Caco-2 (cell line): ENCODE results near the gene WNT10A. TPM values are rescaled to one million over a fixed set of nuclear protein-coding genes. Genes with fewer than 3 reads are reported as not detected.
A peak's percentile ranks its signal among the peaks of the same experiment; 100 is the strongest.

Source experiments
- BruUV-seq: library from RNA; stranded (reverse); fragments of 400-500 nt; replicated peaks from 2 replicates; lab custom pipeline; 2021; lab: Mats Ljungman, UMichigan
- CTCF ChIA-PET: fragments of 300-600 bp; sonication (Branson Sonifier 250); formaldehyde crosslinking; loops from one replicate; lab custom pipeline; 2022; ENCODE audit warnings: antibody characterized with exemption; lab: Charles Lee
- POLR2A ChIA-PET: fragments of 300-600 bp; sonication (Branson Sonifier 250); formaldehyde crosslinking; loops from one replicate; lab custom pipeline; 2022; ENCODE audit warnings: antibody characterized with exemption; lab: Charles Lee
- DNase-seq, 2 experiments: peaks; one replicate each; pipeline versions ENCODE4 v3.0.0 to v3.0.0-alpha.2; 2020 to 2022
- H3K27me3 ChIP-seq: replicated peaks from 2 replicates; pipeline ENCODE4 v1.6.0; 2011; ENCODE audit warnings: low read length; ENCODE audit not compliant: control insufficient read depth, insufficient read depth
- H3K36me3 ChIP-seq: 2 replicates; pipeline ENCODE4 v1.5.1; 2011; ENCODE audit warnings: low read length; ENCODE audit not compliant: control insufficient read depth, insufficient read depth
- H3K4me1 ChIP-seq: fragments of 250-450 bp; sonication (Bioruptor Pico); 2 replicates; pipeline ENCODE4 v1.5.1; 2020; ENCODE audit warnings: mild to moderate bottlenecking
- H3K4me3 ChIP-seq: 2 replicates; pipeline ENCODE4 v1.5.1; 2011; ENCODE audit warnings: low read depth, mild to moderate bottlenecking, control low read depth, low read length
- H3K9me3 ChIP-seq: fragments of 250-450 bp; sonication (Bioruptor Pico); 2 replicates; pipeline ENCODE4 v1.5.1; 2020; ENCODE audit warnings: mild to moderate bottlenecking, moderate library complexity
- H3K27ac Mint-ChIP-seq: one replicate; pipeline ENCODE4 v1.8.0; 2022; ENCODE audit warnings: mixed read lengths; ENCODE audit not compliant: unreplicated experiment
- H3K27me3 Mint-ChIP-seq: one replicate; pipeline ENCODE4 v1.8.0; 2022; ENCODE audit warnings: mixed read lengths; ENCODE audit not compliant: insufficient read depth, unreplicated experiment
- H3K36me3 Mint-ChIP-seq: one replicate; pipeline ENCODE4 v1.8.0; 2022; ENCODE audit warnings: mild to moderate bottlenecking, mixed read lengths; ENCODE audit not compliant: insufficient read depth, unreplicated experiment
- H3K4me1 Mint-ChIP-seq: one replicate; pipeline ENCODE4 v1.8.0; 2022; ENCODE audit warnings: low read depth, mixed read lengths; ENCODE audit not compliant: unreplicated experiment
- H3K4me3 Mint-ChIP-seq: one replicate; pipeline ENCODE4 v1.8.0; 2022; ENCODE audit warnings: mild to moderate bottlenecking, moderate library complexity, mixed read lengths; ENCODE audit not compliant: unreplicated experiment
- H3K9me3 Mint-ChIP-seq: one replicate; pipeline ENCODE4 v1.8.0; 2022; ENCODE audit warnings: mixed read lengths; ENCODE audit not compliant: unreplicated experiment
- CTCF ChIP-seq, 2 experiments: fragments of 200-600 bp in 1 of 2; IDR thresholded peaks; 1 replicate in 1 of 2; 2 replicates in 1 of 2; pipeline versions ENCODE4 v1.5.1 to v1.8.0; 2011 to 2022; ENCODE audit warnings: antibody characterized with exemption in 1 of 2, control low read depth in 1 of 2, inconsistent platforms in 1 of 2, low read depth in 1 of 2, low read length in 1 of 2, mild to moderate bottlenecking in 1 of 2, moderate library complexity in 1 of 2; ENCODE audit not compliant: insufficient read depth in 1 of 2, severe bottlenecking in 1 of 2, unreplicated experiment in 1 of 2
- intact Hi-C: fragments of 100-400 bp; cut with micrococcal nuclease; formaldehyde crosslinking; loops from one replicate; pipeline ENCODE4 v1.10.0; 2022; ENCODE audit not compliant: unreplicated experiment
- total RNA-seq: library from RNA; stranded (reverse); gene quantifications from 2 replicates; pipeline ENCODE4 v1.2.3, GENCODE V29; 2022

The WNT10A gene
- total RNA-seq, 1 experiment from 2014 or later, result 1.2 TPM

DNA sequence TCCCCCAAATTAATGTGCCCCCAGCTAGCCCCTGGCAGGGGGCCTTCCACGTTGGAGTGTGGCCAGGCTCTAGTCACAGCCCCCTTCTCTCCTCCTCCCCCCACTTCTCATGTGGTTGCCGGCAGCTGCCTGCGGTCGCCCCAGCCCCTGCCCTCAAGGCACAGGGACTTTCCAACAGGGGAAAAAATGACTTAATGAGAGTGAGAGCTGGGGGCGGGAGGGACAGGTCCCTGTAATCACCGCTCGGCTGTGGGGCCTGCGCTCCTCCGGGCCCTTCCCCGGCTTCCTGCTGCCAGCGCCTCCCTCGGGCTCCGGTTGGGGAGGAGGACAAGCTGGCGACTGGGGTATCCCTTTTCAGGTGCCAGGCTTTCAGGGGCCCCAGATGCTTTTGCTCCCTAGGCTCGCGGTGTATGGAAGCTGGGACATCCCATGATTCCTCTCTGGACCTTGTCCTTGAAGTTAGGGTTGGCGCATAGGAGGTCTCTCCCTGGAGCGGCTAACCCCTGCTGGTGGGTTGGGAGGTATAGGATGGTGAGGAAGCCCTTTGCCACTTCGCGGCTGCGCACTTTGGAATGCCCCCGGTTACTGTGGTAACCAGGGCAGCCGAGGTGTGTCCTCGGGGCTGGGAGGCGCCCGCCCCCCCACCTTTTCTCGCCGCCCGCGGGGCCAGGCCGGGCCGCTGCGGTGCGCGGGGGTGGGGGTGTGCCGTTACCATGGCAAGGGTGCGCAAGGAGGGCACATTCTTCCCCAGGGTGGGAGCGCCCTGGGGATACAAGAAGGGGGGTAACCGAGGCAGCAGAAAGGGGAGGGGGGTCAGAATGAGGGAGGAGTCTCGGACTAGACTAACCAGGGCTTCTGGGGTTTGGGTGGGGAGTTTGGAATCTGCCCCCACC is 16.1 kb downstream of the WNT10A start:
- peaks cover 6% of the 10 kb centered on the region for H3K36me3 Mint-ChIP-seq
- peak overlapping the region; percentile 66 for H3K4me3 Mint-ChIP-seq

GRCh38 chr2:218897394-218898108 is 16.9 kb downstream of the WNT10A start:
- peak overlapping the region; percentile 66 for H3K4me3 Mint-ChIP-seq
- ChIA-PET CTCF (interaction anchor here (0.5 to 4.1 kb wide), 27 partner anchors 9 to 443 kb away, joined by 3 to 152 read pairs (median 8); partner anchors contain the start of genes BCS1L, CDK5R2, TTLL4 and ZNF142), POLR2A (interaction anchor here (1.7 to 3.0 kb wide), 2 partner anchors 12 to 21 kb away, joined by 8 to 13 read pairs; no protein-coding TSS in a partner anchor)
- no peaks in the 10 kb centered on the region for H3K36me3 ChIP-seq
- H3K4me1 Mint-ChIP-seq, result peaks cover 46% of the 10 kb centered on the region
- no peaks in the 10 kb centered on the region for H3K9me3 ChIP-seq
- TF ChIP-seq CTCF (IDR thresholded peaks at IDR 0.05; ENCODE audit: insufficient read depth in 1 of 2, low read depth in 1 of 2, low read length in 1 of 2, severe bottlenecking in 1 of 2, unreplicated experiment in 1 of 2), result no peak
- peaks cover 6% of the 10 kb centered on the region for H3K36me3 Mint-ChIP-seq
- peaks cover 48% of the 10 kb centered on the region for H3K4me1 ChIP-seq
- intact Hi-C loops, result loop anchor here (1.0 to 5.0 kb wide), 4 partner anchors 17 to 65 kb away; partner anchors contain the start of gene WNT10A
- no peaks in the 10 kb centered on the region for H3K27me3 ChIP-seq
- peak; percentile 63 to 70 for DNase-seq
- peaks cover 8% of the 10 kb centered on the region for H3K27me3 Mint-ChIP-seq
- H3K4me3 ChIP-seq, result peak overlapping the region; percentile 35
- no TSS peak for BruUV-seq
- peaks cover 6% of the 10 kb centered on the region for H3K9me3 Mint-ChIP-seq
- peak overlapping the region; percentile 78 for H3K27ac Mint-ChIP-seq

More for the DNA sequence above, 16.1 kb downstream of the WNT10A start:
- H3K27ac Mint-ChIP-seq, result peak overlapping the region; percentile 78
- H3K4me1 Mint-ChIP-seq, result peaks cover 39% of the 10 kb centered on the region
- H3K4me1 ChIP-seq, result peaks cover 52% of the 10 kb centered on the region
- ChIA-PET POLR2A (interaction anchor here (0.6 to 3.0 kb wide), 3 partner anchors 12 to 105 kb away, joined by 6 to 14 read pairs (median 13); no protein-coding TSS in a partner anchor), CTCF (interaction anchor here (0.6 to 4.1 kb wide), 18 partner anchors 9 to 931 kb away, joined by 3 to 152 read pairs (median 6); partner anchors contain the start of gene TTLL4)
- BruUV-seq, result no TSS peak
- no peaks in the 10 kb centered on the region for H3K27me3 ChIP-seq
- H3K4me3 ChIP-seq, result peak overlapping the region; percentile 35
- H3K27me3 Mint-ChIP-seq, result peaks cover 3% of the 10 kb centered on the region
- H3K9me3 ChIP-seq, result no peaks in the 10 kb centered on the region
- intact Hi-C loops, result loop anchor here (5.0 kb wide), 1 partner anchor 66 kb away; no protein-coding TSS in a partner anchor
- H3K36me3 ChIP-seq, result no peaks in the 10 kb centered on the region
- H3K9me3 Mint-ChIP-seq, result no peaks in the 10 kb centered on the region
- DNase-seq, result peak; percentile 88 to 92
- peak in 1 of 2 experiments; percentile 43 for TF ChIP-seq CTCF (IDR thresholded peaks at IDR 0.05; ENCODE audit: insufficient read depth in 1 of 2, low read depth in 1 of 2, low read length in 1 of 2, severe bottlenecking in 1 of 2, unreplicated experiment in 1 of 2)
